GM23248 (cell line): Measurements from ENCODE around the gene ABCB9. TPM values are rescaled to one million over a fixed set of nuclear protein-coding genes. Genes with fewer than 3 reads are reported as not detected.

ENCODE experiments used
- DNase-seq: peaks from one replicate; pipeline ENCODE4 v3.0.0-alpha.2; 2015
- H2AFZ ChIP-seq: fragments of 200-600 bp; sonication (generic); 2 replicates; pipeline ENCODE4 v1.6.1; 2016; ENCODE audit warnings: antibody characterized with exemption
- H3F3A ChIP-seq: fragments of 200-600 bp; sonication (generic); 2 replicates; pipeline ENCODE4 v1.6.1; 2016; ENCODE audit warnings: mild to moderate bottlenecking, antibody characterized with exemption, mixed run types; ENCODE audit not compliant: insufficient read depth
- H3K27ac ChIP-seq: fragments of 200-600 bp; sonication (generic); 2 replicates; pipeline ENCODE4 v1.5.1; 2016; ENCODE audit warnings: mild to moderate bottlenecking
- H3K27me3 ChIP-seq: fragments of 200-600 bp; sonication (generic); replicated peaks from 2 replicates; pipeline ENCODE4 v1.6.1; 2016; ENCODE audit warnings: mild to moderate bottlenecking; ENCODE audit not compliant: insufficient read depth
- H3K36me3 ChIP-seq: fragments of 200-600 bp; sonication (generic); 2 replicates; pipeline ENCODE4 v1.6.1; 2016; ENCODE audit warnings: low read depth, mild to moderate bottlenecking
- H3K4me1 ChIP-seq: fragments of 200-600 bp; sonication (generic); 2 replicates; pipeline ENCODE4 v1.6.1; 2016; ENCODE audit warnings: mild to moderate bottlenecking; ENCODE audit not compliant: insufficient read depth
- H3K4me2 ChIP-seq: fragments of 200-600 bp; sonication (generic); one replicate; pipeline ENCODE4 v1.6.1; 2016; ENCODE audit warnings: mild to moderate bottlenecking; ENCODE audit not compliant: unreplicated experiment
- H3K4me3 ChIP-seq: fragments of 200-600 bp; sonication (generic); 2 replicates; pipeline ENCODE4 v1.5.1; 2016; ENCODE audit warnings: mild to moderate bottlenecking
- H3K79me2 ChIP-seq: fragments of 200-600 bp; sonication (generic); 2 replicates; pipeline ENCODE4 v1.6.1; 2016; ENCODE audit warnings: mild to moderate bottlenecking; ENCODE audit not compliant: insufficient read depth
- H3K9ac ChIP-seq: fragments of 200-600 bp; sonication (generic); 2 replicates; pipeline ENCODE4 v1.6.1; 2016; ENCODE audit warnings: mild to moderate bottlenecking
- H3K9me2 ChIP-seq: fragments of 200-600 bp; sonication (generic); 2 replicates; pipeline ENCODE4 v1.6.1; 2016; ENCODE audit warnings: mixed run types, mild to moderate bottlenecking, moderate library complexity; ENCODE audit not compliant: insufficient read depth
- H3K9me3 ChIP-seq: fragments of 200-600 bp; sonication (generic); one replicate; pipeline ENCODE4 v1.6.1; 2017; ENCODE audit warnings: low read depth
- H4K20me1 ChIP-seq: fragments of 200-600 bp; sonication (generic); 2 replicates; pipeline ENCODE4 v1.6.0; 2016; ENCODE audit not compliant: insufficient read depth
- EZH2 ChIP-seq: fragments of 200-600 bp; sonication (generic); IDR thresholded peaks from 2 replicates; pipeline ENCODE4 v1.6.1; 2018; ENCODE audit warnings: antibody characterized with exemption, mild to moderate bottlenecking; ENCODE audit not compliant: insufficient read depth, poor library complexity, severe bottlenecking
- EZH2phosphoT487 ChIP-seq: fragments of 200-600 bp; sonication (generic); IDR thresholded peaks from 2 replicates; pipeline ENCODE4 v1.6.1; 2018; ENCODE audit warnings: antibody characterized with exemption, moderate library complexity, mild to moderate bottlenecking, low read depth; ENCODE audit not compliant: insufficient read depth
- WGBS, 2 experiments: methylation state at CpG; one replicate each; pipeline ENCODE4 v1.1.6; 2015 to 2017; ENCODE audit warnings: low lambda C conversion rate in 2 of 2, low coverage in 1 of 2; ENCODE audit errors: missing lambda C conversion rate in 2 of 2; 5-methylcytosine and 5-hydroxymethylcytosine counted together
- in situ Hi-C: fragments of 300-500 bp; cut with MboI; formaldehyde crosslinking; loops from 2 replicates; pipeline ENCODE4 v1.15.0; 2020
- polyA plus RNA-seq: library from polyadenylated mRNA; unstranded; fragments of >200 nt; fragmentation: Nextera tagmentation; extraction: Ambion mirVana; gene quantifications from 2 replicates; pipeline ENCODE4 v1.2.1, GENCODE V29; 2016
- total RNA-seq: library from RNA; depleted of rRNA; stranded (reverse); fragments of >200 nt; shearing (Covaris generic); gene quantifications from 2 replicates; pipeline ENCODE4 v1.2.3, GENCODE V29; 2014

ABCB9 gene
- total and polyA plus RNA-seq, 2 experiments from 2014 or later: 2.2 to 4.4 TPM

- in situ Hi-C loops: no loop called here
- Histone ChIP-seq H3K9ac (peak overlapping the region; percentile 89), H4K20me1 (no peaks in the 10 kb centered on the region), H3K9me2 (no peaks in the 10 kb centered on the region), H2AFZ (no peak overlapping the region), H3K79me2 (peaks cover 60% of the 10 kb centered on the region), H3K27ac (peak overlapping the region; percentile 61; the same call in 1 of the 2 replicates), H3K4me1 (peaks cover 11% of the 10 kb centered on the region; the same call in 1 of the 2 replicates), H3K9me3 (no peaks in the 10 kb centered on the region), H3K36me3 (no peaks in the 10 kb centered on the region), H3F3A (no peaks in the 10 kb centered on the region), H3K4me2 (peak overlapping the region; percentile 86), H3K27me3 (no peaks in the 10 kb centered on the region), H3K4me3 (peak overlapping the region; percentile 95)
- TF ChIP-seq EZH2: no peak
- TF ChIP-seq EZH2phosphoT487: no peak
- DNase-seq: peak; percentile 24
- 56 to 58% methylated on average over 25 of the region's 25 CpGs for WGBS, 2 experiments
These were observed 15.6 kb upstream of the ABCB9 start for GRCh38 chr12:122981587-122982476.

GRCh38 chr12:122981036-122981471 lies 14.8 kb upstream of the ABCB9 start:
- Histone ChIP-seq H3K79me2 (peaks cover 68% of the 10 kb centered on the region), H3K27ac (peak overlapping the region; percentile 61), H4K20me1 (no peaks in the 10 kb centered on the region), H3K4me2 (peak overlapping the region; percentile 86), H3K36me3 (no peaks in the 10 kb centered on the region), H3K9me3 (no peaks in the 10 kb centered on the region), H3K9ac (peak overlapping the region; percentile 89), H2AFZ (peak overlapping the region; percentile 77), H3F3A (no peaks in the 10 kb centered on the region), H3K9me2 (no peaks in the 10 kb centered on the region), H3K27me3 (no peaks in the 10 kb centered on the region), H3K4me1 (peaks cover 15% of the 10 kb centered on the region), H3K4me3 (peak overlapping the region; percentile 95)
- TF ChIP-seq EZH2phosphoT487 (no peak), EZH2 (no peak)
- peak; percentile 61 for DNase-seq
- WGBS, 2 experiments: 0 to 1% methylated on average over 39 to 40 of the region's 40 CpGs
- in situ Hi-C loops: no loop called here

- Histone ChIP-seq H4K20me1 (no peaks in the 10 kb centered on the region), H3K27me3 (no peaks in the 10 kb centered on the region), H3K9ac (peak within 1 kb of the TSS; percentile 89), H3K4me3 (peak within 1 kb of the TSS; percentile 95), H3K9me2 (no peaks in the 10 kb centered on the region), H3K9me3 (no peaks in the 10 kb centered on the region), H3K4me2 (peak within 1 kb of the TSS; percentile 86), H3K36me3 (no peaks in the 10 kb centered on the region), H3K27ac (peak within 1 kb of the TSS; percentile 61), H3F3A (no peaks in the 10 kb centered on the region), H3K4me1 (peaks cover 18% of the 10 kb centered on the region), H3K79me2 (peaks cover 75% of the 10 kb centered on the region), H2AFZ (peak within 1 kb of the TSS; percentile 77)
- in situ Hi-C loops: no loop called here
- DNase-seq: peak; percentile 86
- WGBS, 2 experiments: 1% methylated on average over 56 to 89 of the region's 96 CpGs
- TF ChIP-seq EZH2 (no peak), EZH2phosphoT487 (no peak)
These were observed 14.1 kb upstream of the ABCB9 start, which contains the start of gene ARL6IP4 for GRCh38 chr12:122980183-122981035. ARL6IP4 (plus strand) TSS chr12:122980681; CDS start chr12:122981140, 459 bp downstream.

- peak overlapping the region; percentile 89 for H3K9ac ChIP-seq
- H3K4me1 ChIP-seq: peaks cover 18% of the 10 kb centered on the region
- peak overlapping the region; percentile 86 for H3K4me2 ChIP-seq
- H3K9me3 ChIP-seq: no peaks in the 10 kb centered on the region
- 16% methylated on average over 7 of the region's 7 CpGs for whole genome bisulfite sequencing, 2 experiments
- H3K36me3 ChIP-seq: no peaks in the 10 kb centered on the region
- H3K4me3 ChIP-seq: peak overlapping the region; percentile 95
- TF ChIP-seq EZH2 (no peak), EZH2phosphoT487 (no peak)
- peak overlapping the region; percentile 61 for H3K27ac ChIP-seq
- in situ Hi-C loops: no loop called here
- no peaks in the 10 kb centered on the region for H4K20me1 ChIP-seq
- peaks cover 77% of the 10 kb centered on the region for H3K79me2 ChIP-seq
- no peaks in the 10 kb centered on the region for H3K27me3 ChIP-seq
- no peaks in the 10 kb centered on the region for H3F3A ChIP-seq
- H2AFZ ChIP-seq: peak overlapping the region; percentile 77
- no peaks in the 10 kb centered on the region for H3K9me2 ChIP-seq
- DNase-seq: peak; percentile 38
These were observed 13.6 kb upstream of the ABCB9 start for GRCh38 chr12:122979908-122980182.
